GM23338 (cell line): Measurements from ENCODE around the gene MYO1D. TPM values are rescaled to one million over a fixed set of nuclear protein-coding genes. Genes with fewer than 3 reads are reported as not detected.

Experiments used
- ATAC-seq: fragments of 200-7000 bp; cut with Tn5 transposase; 3 replicates; pipeline ENCODE4 v1.9.1; 2020
- DNase-seq: peaks from one replicate; pipeline ENCODE4 v3.0.0-alpha.2; 2015; ENCODE audit warnings: low spot score
- H2AFZ ChIP-seq: fragments of 200-600 bp; sonication (generic); 2 replicates; pipeline ENCODE4 v1.8.0; 2016; ENCODE audit warnings: antibody characterized with exemption, mild to moderate bottlenecking, moderate library complexity
- H3F3A ChIP-seq: fragments of 200-600 bp; sonication (generic); replicated peaks from 2 replicates; pipeline ENCODE4 v1.8.0; 2017; ENCODE audit warnings: antibody characterized with exemption, mixed run types, low read depth
- H3K27ac ChIP-seq: fragments of 200-600 bp; sonication (generic); 2 replicates; pipeline ENCODE4 v1.6.1; 2016; ENCODE audit warnings: low read depth
- H3K27me3 ChIP-seq: fragments of 200-600 bp; sonication (generic); 2 replicates; pipeline ENCODE4 v1.8.0; 2016; ENCODE audit warnings: mild to moderate bottlenecking, mixed run types, moderate library complexity; ENCODE audit not compliant: insufficient read depth
- H3K36me3 ChIP-seq: fragments of 200-600 bp; sonication (generic); 2 replicates; pipeline ENCODE4 v1.8.0; 2016; ENCODE audit warnings: mild to moderate bottlenecking; ENCODE audit not compliant: insufficient read depth
- H3K4me1 ChIP-seq: fragments of 200-600 bp; sonication (generic); 2 replicates; pipeline ENCODE4 v1.8.0; 2016; ENCODE audit warnings: mild to moderate bottlenecking, moderate library complexity; ENCODE audit not compliant: insufficient read depth
- H3K4me2 ChIP-seq: fragments of 200-600 bp; sonication (generic); 2 replicates; pipeline ENCODE4 v1.7.1; 2017; ENCODE audit warnings: mixed run types
- H3K4me3 ChIP-seq: fragments of 200-600 bp; sonication (generic); 2 replicates; pipeline ENCODE4 v1.6.1; 2016; ENCODE audit warnings: mixed run types
- H3K79me2 ChIP-seq: fragments of 200-600 bp; sonication (generic); replicated peaks from 2 replicates; pipeline ENCODE4 v1.8.0; 2017; ENCODE audit warnings: mild to moderate bottlenecking; ENCODE audit not compliant: insufficient read depth
- H3K9me2 ChIP-seq: fragments of 200-600 bp; sonication (generic); 2 replicates; pipeline ENCODE4 v1.8.0; 2017; ENCODE audit not compliant: insufficient read depth
- H4K20me1 ChIP-seq: fragments of 200-600 bp; sonication (generic); replicated peaks from 2 replicates; pipeline ENCODE4 v1.8.0; 2017; ENCODE audit warnings: mild to moderate bottlenecking; ENCODE audit not compliant: insufficient read depth
- H3K27ac Mint-ChIP-seq: 2 replicates; pipeline ENCODE4 v1.8.0; 2020; ENCODE audit warnings: inconsistent platforms, mild to moderate bottlenecking, moderate library complexity, mixed read lengths
- H3K27me3 Mint-ChIP-seq: 3 replicates; pipeline ENCODE4 v1.8.0; 2022; ENCODE audit warnings: low read depth, mild to moderate bottlenecking, moderate library complexity, mixed read lengths, inconsistent platforms; ENCODE audit not compliant: insufficient read depth, poor library complexity
- H3K36me3 Mint-ChIP-seq: 3 replicates; pipeline ENCODE4 v1.8.0; 2021; ENCODE audit warnings: low read depth, mild to moderate bottlenecking, inconsistent platforms, moderate library complexity, mixed read lengths
- H3K4me1 Mint-ChIP-seq: 3 replicates; pipeline ENCODE4 v1.8.0; 2020; ENCODE audit warnings: mild to moderate bottlenecking, inconsistent platforms, mixed read lengths
- H3K4me3 Mint-ChIP-seq: 3 replicates; pipeline ENCODE4 v1.8.0; 2021; ENCODE audit warnings: moderate library complexity, mild to moderate bottlenecking, inconsistent platforms, mixed read lengths
- H3K9me3 Mint-ChIP-seq: 3 replicates; pipeline ENCODE4 v1.8.0; 2020; ENCODE audit warnings: moderate library complexity, mild to moderate bottlenecking, inconsistent platforms, mixed read lengths
- CREB1 ChIP-seq: fragments of 250-450 bp; sonication (Bioruptor Pico); IDR thresholded peaks from 2 replicates; pipeline ENCODE4 v1.5.0; 2020; ENCODE audit warnings: low read depth, mild to moderate bottlenecking, moderate library complexity
- CTCF ChIP-seq, 2 experiments: fragments of 200-600 bp in 1 of 2; sonication (generic) in 1 of 2; conservative IDR thresholded peaks; 2 replicates each; pipeline versions ENCODE4 v1.5.1 to v1.6.1; 2016 to 2017; ENCODE audit warnings: antibody characterized with exemption in 2 of 2, low read depth in 2 of 2, mild to moderate bottlenecking in 2 of 2, moderate library complexity in 1 of 2
- ETS1 ChIP-seq: IDR thresholded peaks from 2 replicates; pipeline ENCODE4 v1.6.1; 2016; ENCODE audit warnings: antibody characterized with exemption
- EZH2 ChIP-seq: fragments of 200-600 bp; sonication (generic); IDR thresholded peaks from one replicate; pipeline ENCODE4 v1.8.0; 2017; ENCODE audit warnings: antibody characterized with exemption, mild to moderate bottlenecking, low read depth; ENCODE audit not compliant: unreplicated experiment
- EZH2phosphoT487 ChIP-seq: fragments of 200-600 bp; sonication (generic); IDR thresholded peaks from one replicate; pipeline ENCODE4 v1.8.1; 2018; ENCODE audit warnings: antibody characterized with exemption; ENCODE audit not compliant: unreplicated experiment
- JUNB ChIP-seq: IDR thresholded peaks from one replicate; pipeline ENCODE4 v1.6.1; 2016; ENCODE audit warnings: antibody characterized with exemption; ENCODE audit not compliant: unreplicated experiment
- POLR2AphosphoS5 ChIP-seq: IDR thresholded peaks from 2 replicates; pipeline ENCODE4 v1.6.1; 2016; ENCODE audit warnings: antibody characterized with exemption, low read depth
- REST ChIP-seq: IDR thresholded peaks from one replicate; pipeline ENCODE4 v1.6.1; 2018; ENCODE audit warnings: antibody characterized with exemption; ENCODE audit not compliant: unreplicated experiment
- STAT1 ChIP-seq: IDR thresholded peaks from one replicate; pipeline ENCODE4 v1.6.1; 2016; ENCODE audit warnings: antibody characterized with exemption; ENCODE audit not compliant: unreplicated experiment
- ZNF114 ChIP-seq: fragments of 250-450 bp; sonication (Bioruptor Pico); IDR thresholded peaks from 2 replicates; pipeline ENCODE4 v1.5.0; 2020; ENCODE audit warnings: mild to moderate bottlenecking, moderate library complexity
- ZNF331 ChIP-seq: fragments of 250-450 bp; sonication (Bioruptor Pico); IDR thresholded peaks from 2 replicates; pipeline ENCODE4 v1.5.0; 2020; ENCODE audit warnings: low read depth, mild to moderate bottlenecking, moderate library complexity
- ZNF462 ChIP-seq: fragments of 250-450 bp; sonication (Bioruptor Pico); IDR thresholded peaks from 2 replicates; pipeline ENCODE4 v1.5.0; 2020; ENCODE audit warnings: mild to moderate bottlenecking, moderate library complexity
- polyA plus RNA-seq: library from polyadenylated mRNA; unstranded; fragments of >200 nt; fragmentation: Nextera tagmentation; extraction: Ambion mirVana; gene quantifications from 2 replicates; pipeline ENCODE4 v1.2.1, GENCODE V29; 2016
- total RNA-seq: library from RNA; depleted of rRNA; stranded (reverse); fragments of >200 nt; shearing (Covaris generic); gene quantifications from 2 replicates; pipeline ENCODE4 v1.2.3, GENCODE V29; 2014

MYO1D gene
- total and polyA plus RNA-seq, 2 experiments from 2014 or later: 8.6 to 28.6 TPM

GRCh38 chr17:32739722-32740121 is 137.2 kb downstream of the MYO1D start:
- Histone ChIP-seq H3K36me3 (no peaks in the 10 kb centered on the region), H3K4me1 (no peaks in the 10 kb centered on the region), H3K79me2 (no peaks in the 10 kb centered on the region), H3F3A (no peaks in the 10 kb centered on the region), H2AFZ (no peak overlapping the region), H3K9me2 (no peaks in the 10 kb centered on the region), H3K27me3 (no peaks in the 10 kb centered on the region), H3K4me3 (no peak overlapping the region), H4K20me1 (no peaks in the 10 kb centered on the region), H3K4me2 (no peak overlapping the region), H3K27ac (no peak overlapping the region)
- no peaks in the 10 kb centered on the region for H3K27me3 Mint-ChIP-seq
- H3K4me3 Mint-ChIP-seq: no peak overlapping the region
- no peaks in the 10 kb centered on the region for H3K4me1 Mint-ChIP-seq
- H3K27ac Mint-ChIP-seq: no peak overlapping the region
- peaks cover 11% of the 10 kb centered on the region; the same call in 2 of the 3 replicates for H3K36me3 Mint-ChIP-seq
- DNase-seq: no peak
- ATAC-seq: no peak
- H3K9me3 Mint-ChIP-seq: no peaks in the 10 kb centered on the region; the same call in 2 of the 3 replicates
- TF ChIP-seq REST: no peak
- no peak for TF ChIP-seq POLR2AphosphoS5
- no peak for TF ChIP-seq ZNF462 (CRISPR knock-in tag)
- no peak for TF ChIP-seq EZH2
- no peak for TF ChIP-seq STAT1
- no peak for TF ChIP-seq JUNB
- TF ChIP-seq ZNF114: no peak
- TF ChIP-seq ZNF331: no peak
- no peak for TF ChIP-seq ETS1
- no peak for TF ChIP-seq CTCF (conservative IDR thresholded peaks at IDR 0.05; ENCODE audit: low read depth in 2 of 2)
- no peak for TF ChIP-seq EZH2phosphoT487
- TF ChIP-seq CREB1 (CRISPR knock-in tag): no peak
